Measurements from ENCODE around the gene STX11. TPM values are rescaled to one million over a fixed set of nuclear protein-coding genes. Genes with fewer than 3 reads are reported as not detected.
"Not testable (repeated sequence)": the region's sequence is repeated elsewhere in the genome, so short reads cannot be mapped to it uniquely, and the experiment has no call there.

Gene STX11
- total RNA-seq, 1 experiment from 2014 or later, result not detected

DNA sequence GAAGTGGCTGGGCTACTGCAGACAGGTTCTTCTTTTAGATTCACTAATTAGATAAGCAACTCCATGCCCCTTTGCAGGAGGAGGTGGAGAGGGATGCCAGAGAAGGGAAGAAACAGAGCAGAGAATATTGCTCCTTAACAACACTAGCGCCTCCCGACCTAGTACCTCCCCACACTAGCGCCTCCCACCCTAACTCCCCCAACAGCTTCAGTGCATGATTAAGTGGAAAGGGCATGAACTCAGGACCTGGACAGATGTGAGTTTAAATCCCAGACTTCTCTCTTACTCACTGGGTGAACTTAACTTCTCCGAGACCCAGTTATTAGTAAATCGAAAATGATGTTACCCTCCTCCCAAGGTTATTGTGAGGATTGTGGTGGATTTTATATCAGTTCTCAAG lies 25.7 kb downstream of the STX11 start:
- no peak for DNase-seq (ENCODE audit: low spot score)

DNA sequence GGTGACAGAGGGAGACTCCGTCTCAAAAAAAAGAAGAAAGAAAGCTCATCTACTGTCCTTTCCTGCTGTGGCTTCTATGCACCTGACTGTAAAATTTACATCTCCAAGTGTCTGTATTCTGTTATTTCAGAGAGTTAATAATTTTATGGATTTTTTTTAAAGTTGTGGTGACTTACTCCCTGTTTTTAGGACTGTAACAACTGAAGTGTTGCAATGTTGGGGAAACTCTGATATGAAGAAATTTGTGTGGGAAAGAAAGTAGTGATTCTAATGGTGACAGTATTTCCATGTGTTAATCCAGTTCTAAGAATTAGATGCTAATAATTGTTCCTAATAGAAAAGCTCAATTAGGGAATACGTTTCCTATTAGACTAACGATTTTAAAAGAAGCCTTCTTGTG lies 27.4 kb downstream of the STX11 start:
- no peak for DNase-seq (ENCODE audit: low spot score)

DNA sequence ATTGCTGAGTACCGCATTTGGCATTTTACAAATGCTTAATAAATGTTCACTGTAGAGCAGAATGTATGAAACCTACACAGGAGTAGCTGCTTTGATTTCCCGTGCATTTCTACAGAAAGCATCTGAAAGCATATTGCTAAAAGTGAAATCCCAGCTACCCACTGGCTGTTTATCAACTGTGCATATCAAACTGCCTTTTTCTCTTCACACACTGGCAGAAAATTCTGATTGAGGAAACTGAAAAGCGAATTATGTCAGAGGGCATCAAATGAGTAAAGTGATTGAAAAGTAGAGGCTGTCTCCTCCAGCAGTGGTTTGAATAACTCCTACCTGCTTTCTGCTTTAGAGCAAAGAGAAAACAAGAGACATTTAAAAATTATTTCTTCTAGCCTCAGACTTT lies 28.0 kb downstream of the STX11 start:
- DNase-seq (ENCODE audit: low spot score), result no peak

DNA sequence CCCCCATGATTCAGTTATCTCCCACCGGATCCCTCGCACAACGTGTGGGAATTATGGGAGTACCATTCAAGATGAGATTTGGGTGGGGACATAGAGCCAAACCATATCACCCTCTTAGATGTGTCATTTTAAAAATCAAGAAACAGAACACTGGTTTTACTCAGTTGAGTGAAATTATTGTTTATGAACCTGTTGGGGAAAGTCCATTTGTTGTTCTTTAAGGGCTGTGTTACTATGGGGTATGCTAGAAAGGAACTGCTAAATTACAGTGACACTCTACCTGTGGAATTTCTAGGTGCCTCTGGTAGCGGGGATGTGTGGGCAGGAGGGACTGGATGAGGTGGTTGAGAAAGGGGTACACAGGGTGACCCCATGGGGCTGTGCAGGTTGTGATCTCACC lies 28.9 kb downstream of the STX11 start:
- DNase-seq (ENCODE audit: low spot score), result no peak

- DNase-seq (ENCODE audit: low spot score), result no peak
Observed at GRCh38 chr6:144179828-144180227, 29.5 kb downstream of the STX11 start.

- DNase-seq (ENCODE audit: low spot score), result not testable (repeated sequence)
Observed at GRCh38 chr6:144180354-144180753, 30.0 kb downstream of the STX11 start.

DNA sequence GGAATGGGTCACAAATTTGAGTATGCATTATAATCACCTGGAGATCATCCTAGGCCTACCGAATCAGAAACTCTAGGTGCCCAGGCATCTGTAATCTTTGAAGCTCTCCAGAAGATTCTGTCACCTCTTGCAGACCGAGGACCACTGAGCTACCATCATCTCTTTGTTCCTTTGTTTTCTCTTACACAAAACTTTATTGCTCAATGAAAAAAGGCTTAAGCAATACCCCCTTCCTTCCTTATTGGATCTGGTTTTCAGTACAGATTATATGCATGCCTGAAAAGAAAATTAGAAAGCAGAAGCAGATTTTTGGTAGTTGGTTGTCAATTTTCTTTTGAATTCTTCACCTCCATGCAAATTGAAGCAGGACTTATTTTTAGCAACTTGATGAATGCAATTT lies 31.3 kb downstream of the STX11 start:
- no peak for DNase-seq (ENCODE audit: low spot score)

GRCh38 chr6:144184186-144184585 lies 33.9 kb downstream of the STX11 start:
- not testable (repeated sequence) for DNase-seq (ENCODE audit: low spot score)

DNA sequence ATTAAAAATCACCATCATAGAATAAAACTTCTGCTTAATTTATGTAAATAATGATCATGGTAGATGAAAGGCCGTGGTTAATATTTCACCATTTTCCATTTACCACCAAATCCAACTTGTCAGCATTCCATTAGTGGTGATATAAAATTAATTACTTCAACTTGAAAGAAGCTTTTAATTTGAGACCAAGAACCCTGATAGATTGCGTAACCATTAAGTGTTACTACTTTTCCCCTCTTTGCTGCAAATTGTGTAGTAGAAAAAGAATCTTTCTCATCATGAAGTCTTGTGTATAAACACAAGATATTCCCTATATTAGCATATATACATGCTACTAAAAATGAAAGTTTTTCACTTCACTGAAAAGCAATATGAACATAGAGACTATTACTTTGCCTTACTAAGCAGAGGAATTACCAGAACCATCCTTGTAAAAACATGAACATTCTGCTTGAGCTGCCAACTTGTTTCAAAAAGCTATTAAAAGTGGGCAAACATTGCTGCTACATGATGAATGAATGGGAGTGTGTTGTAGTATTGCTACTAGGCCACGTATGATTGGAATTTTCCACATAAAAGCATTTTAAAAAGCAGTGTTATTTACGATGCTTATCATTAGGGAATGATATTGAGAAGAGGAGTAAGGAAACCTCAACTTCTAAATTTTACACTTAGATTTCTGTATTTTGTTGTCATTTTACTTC lies 35.0 kb downstream of the STX11 start:
- no peak for DNase-seq (ENCODE audit: low spot score)

DNA sequence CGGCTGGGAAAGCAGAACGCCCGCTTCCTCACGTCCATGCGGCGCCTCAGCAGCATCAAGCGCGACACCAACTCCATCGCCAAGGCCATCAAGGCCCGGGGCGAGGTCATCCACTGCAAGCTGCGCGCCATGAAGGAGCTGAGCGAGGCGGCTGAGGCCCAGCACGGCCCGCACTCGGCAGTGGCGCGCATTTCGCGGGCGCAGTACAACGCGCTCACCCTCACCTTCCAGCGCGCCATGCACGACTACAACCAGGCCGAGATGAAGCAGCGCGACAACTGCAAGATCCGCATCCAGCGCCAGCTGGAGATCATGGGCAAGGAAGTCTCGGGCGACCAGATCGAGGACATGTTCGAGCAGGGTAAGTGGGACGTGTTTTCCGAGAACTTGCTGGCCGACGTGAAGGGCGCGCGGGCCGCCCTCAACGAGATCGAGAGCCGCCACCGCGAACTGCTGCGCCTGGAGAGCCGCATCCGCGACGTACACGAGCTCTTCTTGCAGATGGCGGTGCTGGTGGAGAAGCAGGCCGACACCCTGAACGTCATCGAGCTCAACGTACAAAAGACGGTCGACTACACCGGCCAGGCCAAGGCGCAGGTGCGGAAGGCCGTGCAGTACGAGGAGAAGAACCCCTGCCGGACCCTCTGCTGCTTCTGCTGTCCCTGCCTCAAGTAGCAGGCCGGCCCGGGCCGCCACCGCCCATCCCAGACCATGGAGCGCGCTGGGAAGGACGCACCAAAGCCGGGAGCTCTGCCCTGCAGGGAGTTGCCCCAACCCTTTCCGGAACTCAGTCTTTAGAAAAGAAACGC lies 36.7 kb downstream of the STX11 start:
- no peak for DNase-seq (ENCODE audit: low spot score)

- no peak for DNase-seq (ENCODE audit: low spot score)
Observed at GRCh38 chr6:144189351-144189750, 39.0 kb downstream of the STX11 start.

- no peak for DNase-seq (ENCODE audit: low spot score)
Observed at GRCh38 chr6:144190080-144190479, 39.8 kb downstream of the STX11 start.

GRCh38 chr6:144190593-144190992 lies 40.3 kb downstream of the STX11 start:
- no peak for DNase-seq (ENCODE audit: low spot score)

- no peak for DNase-seq (ENCODE audit: low spot score)
Observed at GRCh38 chr6:144193181-144193580, 42.9 kb downstream of the STX11 start.

DNA sequence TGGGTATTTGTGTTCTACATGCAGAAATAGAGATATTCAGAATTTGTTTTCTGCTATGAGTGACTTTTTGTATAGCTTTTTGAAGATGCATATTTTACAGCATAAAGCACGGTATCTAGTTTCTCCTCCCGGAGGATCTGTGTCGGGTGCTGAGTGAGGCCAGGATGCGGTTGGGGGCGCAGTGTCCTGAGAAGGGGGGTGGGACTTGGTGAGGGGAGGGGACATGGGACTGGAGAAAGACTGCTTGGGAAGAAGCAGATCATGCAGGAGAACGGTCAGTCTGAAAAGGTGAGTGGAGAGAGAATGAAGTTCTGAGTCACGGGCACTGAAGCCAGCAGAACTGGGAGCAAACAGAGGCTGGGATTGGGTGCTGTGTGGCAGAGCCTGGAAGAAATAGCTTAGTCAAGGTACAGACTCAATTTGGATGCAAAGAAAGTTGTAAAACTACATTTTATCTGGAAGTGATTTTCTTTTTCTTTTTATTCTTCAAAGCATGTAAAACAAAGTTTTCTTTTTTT lies 44.0 kb downstream of the STX11 start:
- no peak for DNase-seq (ENCODE audit: low spot score)

DNA sequence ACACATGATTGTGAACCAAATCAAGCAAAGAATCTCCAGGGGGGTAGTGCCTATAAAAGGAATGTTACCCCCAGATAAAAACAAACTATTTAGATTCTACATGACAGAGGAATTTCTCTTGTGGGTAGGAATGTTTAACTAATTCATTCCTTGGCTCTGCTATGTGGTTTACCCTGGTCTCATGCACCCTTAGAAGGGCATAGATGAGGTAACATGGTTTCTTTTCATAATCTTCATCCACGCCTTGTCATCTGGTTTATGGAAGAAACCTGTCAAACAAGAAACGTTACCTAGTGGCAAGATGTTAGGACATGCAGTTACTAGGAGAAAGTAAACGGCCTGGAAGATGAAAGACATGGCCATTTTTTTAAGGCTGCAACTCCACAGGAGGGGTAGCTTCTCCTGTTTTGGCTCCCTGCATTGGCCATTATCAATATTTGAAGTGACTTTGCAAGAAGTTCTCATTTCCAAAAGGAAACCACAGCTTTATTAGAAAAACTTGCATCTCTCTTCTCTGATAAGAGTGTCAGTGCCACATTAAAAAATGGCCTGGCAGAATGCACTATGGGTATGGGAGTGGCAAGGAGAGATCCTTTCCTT lies 45.5 kb downstream of the STX11 start:
- peak; percentile 80 for DNase-seq (ENCODE audit: low spot score)

DNA sequence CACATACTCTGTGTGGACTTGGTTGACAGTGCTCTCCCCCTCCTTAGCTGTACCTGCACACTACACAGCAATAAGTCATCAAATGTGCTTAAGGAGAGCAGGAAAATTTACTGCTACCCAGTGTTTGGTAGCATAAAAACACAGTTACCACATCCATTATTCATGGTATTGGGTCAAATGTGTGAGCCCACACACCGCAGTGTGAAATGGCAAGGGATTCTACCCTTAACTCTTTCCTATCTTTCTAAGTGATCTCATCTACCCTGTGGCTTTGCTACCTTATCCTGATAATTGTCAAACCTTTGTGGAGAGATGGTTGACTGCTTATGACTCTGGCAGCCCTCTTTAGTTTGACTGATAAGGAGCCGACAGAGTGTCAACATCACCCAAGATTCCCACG lies 47.6 kb downstream of the STX11 start:
- no peak for DNase-seq (ENCODE audit: low spot score)

DNA sequence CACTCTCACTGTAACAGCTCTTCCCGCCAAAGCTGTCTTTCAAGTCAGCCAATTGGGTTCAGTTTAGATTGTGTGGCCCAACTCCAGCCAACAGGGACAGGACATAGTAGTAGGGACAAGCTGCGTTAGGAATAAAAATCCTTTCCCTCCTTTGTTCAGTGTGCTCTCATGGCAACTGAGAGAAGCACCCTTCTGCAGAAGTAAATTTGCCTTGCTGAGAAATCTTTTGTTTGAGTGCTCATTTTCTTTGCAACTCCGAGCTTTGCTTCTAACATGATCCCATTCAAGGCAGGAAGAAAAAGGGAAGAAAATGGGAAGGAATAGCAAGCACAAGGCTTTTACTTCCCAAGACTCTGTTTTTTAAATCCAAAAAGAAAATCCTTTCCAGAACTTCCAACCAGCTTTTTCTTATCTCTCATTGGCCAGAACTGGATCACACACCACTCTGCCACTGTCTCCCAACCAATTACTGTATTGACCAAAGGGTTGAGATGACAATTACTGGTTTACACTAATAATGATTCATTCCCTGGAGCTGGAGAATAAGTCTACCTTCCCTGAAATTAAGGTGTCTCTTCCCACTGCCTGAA lies 52.7 kb downstream of the STX11 start:
- DNase-seq (ENCODE audit: low spot score), result no peak

DNA sequence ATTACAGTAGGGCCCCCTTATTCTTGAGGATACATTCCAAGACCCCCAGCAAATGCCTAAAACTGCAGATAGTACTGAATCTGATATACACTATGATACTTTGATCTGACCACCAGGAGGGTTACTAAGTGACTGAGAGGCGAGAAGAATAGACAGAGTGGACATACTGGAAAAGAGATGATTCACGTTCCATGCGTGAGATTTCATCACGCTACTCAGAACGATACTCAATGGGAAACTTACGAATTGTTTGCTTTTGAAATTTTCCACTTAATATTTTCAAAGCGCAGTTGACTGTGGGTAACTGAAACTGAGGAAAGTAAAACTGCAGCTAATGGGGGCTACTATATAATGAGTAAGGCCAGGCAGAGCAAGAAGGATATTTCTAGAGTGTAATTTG lies 60.8 kb downstream of the STX11 start:
- DNase-seq (ENCODE audit: low spot score), result no peak

GRCh38 chr6:144213315-144213714 lies 63.0 kb downstream of the STX11 start:
- DNase-seq (ENCODE audit: low spot score), result no peak

DNA sequence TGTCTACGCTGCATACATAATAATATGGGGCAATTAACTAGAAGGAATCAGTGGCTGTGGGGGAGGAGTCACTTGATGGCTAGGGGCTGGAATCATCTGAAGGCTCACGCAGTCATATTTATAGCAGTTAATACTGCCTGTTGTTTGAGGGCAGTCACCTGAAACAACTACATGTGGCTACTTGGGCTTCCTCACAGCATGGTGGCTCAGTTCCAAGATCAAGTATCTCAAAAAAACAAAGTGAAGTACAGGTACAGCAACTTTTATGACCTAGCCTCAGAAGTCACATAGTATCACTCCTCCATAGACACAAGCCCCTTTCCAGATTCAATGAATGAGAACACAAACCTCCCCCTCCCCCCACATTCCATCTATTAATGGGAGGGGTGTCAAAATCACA lies 63.7 kb downstream of the STX11 start:
- DNase-seq (ENCODE audit: low spot score), result no peak

All from H4 (cell line).